Smooth muscle cell (in vitro differentiated cells): ENCODE measurements around the gene SELENOK. TPM values are rescaled to one million over a fixed set of nuclear protein-coding genes. Genes with fewer than 3 reads are reported as not detected.

Experiments used
- DNase-seq: peaks from one replicate; lab custom pipeline; 2025; ENCODE audit not compliant: unreplicated experiment; lab: John Stamatoyannopoulos, UW
- H2AFZ ChIP-seq: fragments of 200-600 bp; sonication (generic); 2 replicates; pipeline ENCODE4 v1.6.0; 2016; ENCODE audit warnings: antibody characterized with exemption, low read depth, mild to moderate bottlenecking
- H3F3A ChIP-seq: fragments of 200-600 bp; sonication (generic); 2 replicates; pipeline ENCODE4 v1.6.0; 2017; ENCODE audit warnings: antibody characterized with exemption, low read depth
- H3K27ac ChIP-seq: fragments of 200-600 bp; sonication (generic); 2 replicates; pipeline ENCODE4 v1.5.1; 2016; ENCODE audit warnings: low read depth, mild to moderate bottlenecking
- H3K27me3 ChIP-seq: fragments of 200-600 bp; sonication (generic); 2 replicates; pipeline ENCODE4 v1.6.1; 2016; ENCODE audit warnings: low read depth, mild to moderate bottlenecking
- H3K36me3 ChIP-seq: fragments of 200-600 bp; sonication (generic); 2 replicates; pipeline ENCODE4 v1.5.1; 2016; ENCODE audit warnings: low read depth
- H3K4me1 ChIP-seq: fragments of 200-600 bp; sonication (generic); 2 replicates; pipeline ENCODE4 v1.5.1; 2016; ENCODE audit warnings: low read depth
- H3K4me2 ChIP-seq: fragments of 200-600 bp; sonication (generic); 2 replicates; pipeline ENCODE4 v1.6.0; 2016; ENCODE audit warnings: mild to moderate bottlenecking
- H3K4me3 ChIP-seq: fragments of 200-600 bp; sonication (generic); 2 replicates; pipeline ENCODE4 v1.5.1; 2016; ENCODE audit warnings: mild to moderate bottlenecking
- H3K79me2 ChIP-seq: fragments of 200-600 bp; sonication (generic); 2 replicates; pipeline ENCODE4 v1.6.0; 2016; ENCODE audit warnings: low read depth, mild to moderate bottlenecking
- H3K9ac ChIP-seq: fragments of 200-600 bp; sonication (generic); 2 replicates; pipeline ENCODE4 v1.6.0; 2016; ENCODE audit warnings: low read depth
- H3K9me3 ChIP-seq: fragments of 200-600 bp; sonication (generic); replicated peaks from 2 replicates; pipeline ENCODE4 v1.5.1; 2016; ENCODE audit warnings: low read depth
- H4K20me1 ChIP-seq: fragments of 200-600 bp; sonication (generic); 2 replicates; pipeline ENCODE4 v1.6.0; 2016; ENCODE audit warnings: low read depth
- CTCF ChIP-seq: fragments of 200-600 bp; sonication (generic); IDR thresholded peaks from 2 replicates; pipeline ENCODE4 v1.5.1; 2017; ENCODE audit warnings: borderline replicate concordance, mild to moderate bottlenecking, antibody characterized with exemption; ENCODE audit not compliant: insufficient read depth, poor library complexity, severe bottlenecking
- WGBS: methylation state at CpG from one replicate; pipeline ENCODE4 v1.1.7; 2016; ENCODE audit warnings: low lambda C conversion rate; 5-methylcytosine and 5-hydroxymethylcytosine counted together
- polyA plus RNA-seq: library from polyadenylated mRNA; unstranded; fragments of >200 nt; fragmentation: Nextera tagmentation; extraction: Ambion mirVana; gene quantifications from 2 replicates; pipeline ENCODE4 v1.2.1, GENCODE V29; 2016
- total RNA-seq: library from RNA; depleted of rRNA; stranded (reverse); fragments of >200 nt; gene quantifications from 2 replicates; pipeline ENCODE4 v1.2.3, GENCODE V29; 2014

The SELENOK gene
- total and polyA plus RNA-seq, 2 experiments from 2014 or later, result 67.7 to 199 TPM

- peaks cover 42% of the 10 kb centered on the region for H3K27me3 ChIP-seq
- H3K9ac ChIP-seq, result no peak overlapping the region
- no peak for DNase-seq
- no peak overlapping the region for H3K4me3 ChIP-seq
- H3K27ac ChIP-seq, result no peak overlapping the region
- H4K20me1 ChIP-seq, result no peaks in the 10 kb centered on the region
- no peak overlapping the region for H2AFZ ChIP-seq
- no peaks in the 10 kb centered on the region for H3K9me3 ChIP-seq
- WGBS, result 70% methylated on average over 2 of the region's 2 CpGs
- H3K79me2 ChIP-seq, result no peaks in the 10 kb centered on the region
- TF ChIP-seq CTCF, result no peak
- H3F3A ChIP-seq, result no peaks in the 10 kb centered on the region
- H3K4me1 ChIP-seq, result no peaks in the 10 kb centered on the region
- H3K36me3 ChIP-seq, result no peaks in the 10 kb centered on the region
- no peak overlapping the region for H3K4me2 ChIP-seq
These were observed 8.1 kb upstream of the SELENOK start for GRCh38 chr3:53899750-53900149.

DNA sequence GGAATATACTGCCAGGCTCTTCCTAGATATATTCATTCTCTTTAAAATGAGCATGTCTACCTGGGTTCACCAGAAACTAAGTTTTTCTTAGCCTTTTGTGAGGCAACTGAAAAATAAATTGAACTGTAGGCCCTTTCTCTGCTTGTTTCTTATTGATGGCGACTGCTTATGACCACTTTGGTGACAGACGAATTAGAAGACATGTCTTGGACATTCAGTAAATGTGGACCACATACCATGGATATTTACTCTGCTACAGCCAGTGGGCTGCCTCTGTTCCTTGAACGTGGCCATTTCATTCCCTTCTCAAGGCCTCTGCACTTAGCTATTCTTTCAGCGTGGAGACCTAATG is 603 bp upstream of the SELENOK start:
- WGBS, result 64% methylated on average over 4 of the region's 4 CpGs
- Histone ChIP-seq H3K27ac (peak overlapping the region; percentile 96), H3K4me2 (peak overlapping the region; percentile 85), H3K27me3 (peaks cover 30% of the 10 kb centered on the region), H3F3A (no peaks in the 10 kb centered on the region), H2AFZ (peak overlapping the region; percentile 50), H3K9me3 (no peaks in the 10 kb centered on the region), H3K4me1 (peaks cover 13% of the 10 kb centered on the region), H3K9ac (peak overlapping the region; percentile 86), H3K4me3 (peak overlapping the region; percentile 92), H3K36me3 (no peaks in the 10 kb centered on the region), H3K79me2 (peaks cover 41% of the 10 kb centered on the region), H4K20me1 (peaks cover 37% of the 10 kb centered on the region)
- no peak for TF ChIP-seq CTCF
- no peak for DNase-seq

DNA sequence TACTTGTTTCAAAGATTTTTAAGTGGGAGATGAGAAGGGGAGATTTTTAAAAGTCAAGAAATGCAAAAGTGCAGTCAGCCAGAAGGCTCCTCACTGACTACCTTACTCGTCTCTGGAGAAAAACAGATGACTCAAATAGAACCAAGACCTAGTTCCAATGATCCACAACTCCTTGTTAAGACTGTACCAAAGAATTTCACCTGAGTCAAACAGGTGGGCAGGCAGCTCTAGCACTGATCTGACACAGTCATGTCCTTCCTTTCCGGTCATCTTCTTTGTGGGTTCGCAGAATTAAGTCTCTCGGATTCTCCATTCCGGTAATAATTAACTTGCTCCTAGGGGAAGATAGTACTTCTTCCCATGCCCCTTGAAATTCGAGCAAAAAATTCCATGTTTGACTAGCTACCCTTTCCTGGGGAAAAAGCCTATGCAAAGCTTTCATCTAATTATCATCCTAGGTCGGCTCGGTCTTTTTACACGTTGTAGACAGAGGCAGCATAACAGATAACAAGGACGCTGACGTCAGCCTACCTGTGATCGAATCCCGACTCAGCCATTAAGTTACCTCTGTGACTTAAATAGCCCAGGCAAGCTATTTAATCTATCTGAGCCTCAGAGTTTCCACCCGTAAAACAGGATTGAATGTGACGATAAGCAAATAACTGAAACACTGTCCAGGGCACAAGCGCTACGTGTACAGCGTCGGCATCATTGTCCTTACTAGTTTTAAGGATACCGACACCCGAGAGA is 758 bp downstream of the SELENOK start:
- Histone ChIP-seq H3K27me3 (peaks cover 17% of the 10 kb centered on the region), H4K20me1 (peaks cover 50% of the 10 kb centered on the region), H3K79me2 (peaks cover 43% of the 10 kb centered on the region), H3F3A (no peaks in the 10 kb centered on the region), H3K4me1 (peaks cover 13% of the 10 kb centered on the region), H3K36me3 (no peaks in the 10 kb centered on the region), H3K9me3 (no peaks in the 10 kb centered on the region), H3K27ac (peak overlapping the region; percentile 96), H3K9ac (peak overlapping the region; percentile 99), H3K4me2 (peak overlapping the region; percentile 95), H3K4me3 (peak overlapping the region; percentile 92), H2AFZ (no peak overlapping the region)
- no peak for DNase-seq
- no peak for TF ChIP-seq CTCF
- 7% methylated on average over 21 of the region's 21 CpGs for WGBS

- no peak for DNase-seq
- Histone ChIP-seq H3K4me3 (no peak overlapping the region), H3K4me1 (peaks cover 13% of the 10 kb centered on the region), H3K79me2 (peaks cover 43% of the 10 kb centered on the region), H3K27ac (no peak overlapping the region), H3K36me3 (no peaks in the 10 kb centered on the region), H3K4me2 (no peak overlapping the region), H3K9me3 (no peaks in the 10 kb centered on the region), H3K9ac (no peak overlapping the region), H4K20me1 (peaks cover 51% of the 10 kb centered on the region), H3K27me3 (no peaks in the 10 kb centered on the region), H3F3A (peaks cover 10% of the 10 kb centered on the region), H2AFZ (no peak overlapping the region)
- TF ChIP-seq CTCF, result no peak
- WGBS, result 71% methylated on average over 1 of the region's 1 CpG
These were observed 3.4 kb downstream of the SELENOK start for GRCh38 chr3:53888232-53888631.
